Measurements from ENCODE around the gene WRAP53.

The WRAP53 gene

GRCh38 chr17:7739746-7740145 is 51.5 kb downstream of the WRAP53 start:
- POLR2A ChIA-PET: interaction anchor here (0.7 kb wide), 1 partner anchor 10 kb away, joined by 4 read pairs; no protein-coding TSS in a partner anchor
- no peak for DNase-seq
- H3K9me3 ChIP-seq (ENCODE audit: control extremely low read depth in 1 of 5, control insufficient read depth in 4 of 5, insufficient read depth in 2 of 5, low read depth in 1 of 5, low read length in 4 of 5): no peaks in the 10 kb centered on the region
- 57% methylated on average over 13 of the region's 14 CpGs for WGBS (ENCODE audit: insufficient coverage)
- H3K27me3 ChIP-seq (replicated peaks in 2 of 5; ENCODE audit: control insufficient read depth in 4 of 5, insufficient read depth in 5 of 5, low read length in 4 of 5): peaks cover 0 to 7% (median 0%) of the 10 kb centered on the region in 5 experiments
- no peak overlapping the region for H3K4me3 ChIP-seq (ENCODE audit: control insufficient read depth in 1 of 7, extremely low read depth in 1 of 7, insufficient read depth in 4 of 7, low read depth in 2 of 7, low read length in 6 of 7)
- H3K4me1 ChIP-seq (ENCODE audit: control extremely low read depth in 1 of 4, control insufficient read depth in 4 of 4, insufficient read depth in 4 of 4, low read length in 3 of 4): peaks cover 0 to 11% (median under 1%) of the 10 kb centered on the region in 4 experiments
- H3K27ac ChIP-seq (ENCODE audit: insufficient read depth in 1 of 2, low read depth in 1 of 2, low read length in 2 of 2, poor library complexity in 1 of 2, severe bottlenecking in 2 of 2): no peak overlapping the region
- H3K36me3 ChIP-seq (ENCODE audit: control insufficient read depth in 4 of 4, insufficient read depth in 4 of 4, low read length in 3 of 4): no peaks in the 10 kb centered on the region
- CTCF ChIA-PET: interaction anchor here (1.2 kb wide), 1 partner anchor 10 kb away, joined by 3 read pairs; no protein-coding TSS in a partner anchor

DNA sequence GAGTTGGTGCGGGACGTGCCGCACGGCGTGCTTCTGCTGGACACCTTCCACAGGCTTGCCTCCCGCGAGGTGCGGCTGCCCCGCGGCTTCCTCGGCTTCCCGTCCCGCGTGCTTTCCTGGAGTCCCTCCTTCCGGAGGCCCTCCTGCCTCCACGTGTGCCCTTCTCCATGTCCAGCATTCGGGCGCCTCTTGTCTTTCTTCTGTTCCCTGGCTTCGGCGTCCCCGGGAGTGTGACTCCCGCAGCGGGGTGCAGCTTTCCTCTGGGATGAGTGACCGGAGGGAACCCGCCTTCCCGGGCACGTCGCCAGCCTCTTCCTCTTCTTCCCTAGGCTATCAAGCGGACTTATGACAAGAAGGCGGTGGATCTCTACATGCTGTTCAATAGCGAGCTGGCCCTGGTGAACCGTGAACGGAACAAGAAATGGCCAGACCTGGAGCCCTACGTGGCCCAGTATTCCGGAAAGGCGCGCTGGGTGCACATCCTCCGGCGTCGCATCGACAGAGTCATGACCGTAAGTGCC is 52.3 kb downstream of the WRAP53 start:
- H3K27ac ChIP-seq (ENCODE audit: insufficient read depth in 1 of 2, low read depth in 1 of 2, low read length in 2 of 2, poor library complexity in 1 of 2, severe bottlenecking in 2 of 2): no peak overlapping the region
- peak overlapping the region in 1 of 7 experiments; percentile 7 for H3K4me3 ChIP-seq (ENCODE audit: control insufficient read depth in 1 of 7, extremely low read depth in 1 of 7, insufficient read depth in 4 of 7, low read depth in 2 of 7, low read length in 6 of 7)
- H3K36me3 ChIP-seq (ENCODE audit: control insufficient read depth in 4 of 4, insufficient read depth in 4 of 4, low read length in 3 of 4): no peaks in the 10 kb centered on the region
- no peaks in the 10 kb centered on the region for H3K9me3 ChIP-seq (ENCODE audit: control extremely low read depth in 1 of 5, control insufficient read depth in 4 of 5, insufficient read depth in 2 of 5, low read depth in 1 of 5, low read length in 4 of 5)
- ChIA-PET POLR2A (no interaction called here), CTCF (no interaction called here)
- H3K4me1 ChIP-seq (ENCODE audit: control extremely low read depth in 1 of 4, control insufficient read depth in 4 of 4, insufficient read depth in 4 of 4, low read length in 3 of 4): peaks cover 0 to 11% (median under 1%) of the 10 kb centered on the region in 4 experiments
- peaks cover 0 to 7% (median 0%) of the 10 kb centered on the region in 5 experiments for H3K27me3 ChIP-seq (replicated peaks in 2 of 5; ENCODE audit: control insufficient read depth in 4 of 5, insufficient read depth in 5 of 5, low read length in 4 of 5)
- 77% methylated on average over 37 of the region's 42 CpGs for WGBS (ENCODE audit: insufficient coverage)
- DNase-seq: peak in 1 of 3 donors; percentile 23

- ChIA-PET POLR2A (no interaction called here), CTCF (interaction anchor here (0.8 to 3.6 kb wide), 29 partner anchors 8 to 314 kb away, joined by 3 to 29 read pairs (median 5); partner anchors contain the start of genes CYB5D1, KDM6B and NAA38)
- Histone ChIP-seq H3K36me3 (ENCODE audit: control insufficient read depth in 4 of 4, insufficient read depth in 4 of 4, low read length in 3 of 4) (no peaks in the 10 kb centered on the region), H3K9me3 (ENCODE audit: control extremely low read depth in 1 of 5, control insufficient read depth in 4 of 5, insufficient read depth in 2 of 5, low read depth in 1 of 5, low read length in 4 of 5) (no peaks in the 10 kb centered on the region), H3K27me3 (replicated peaks in 2 of 5; ENCODE audit: control insufficient read depth in 4 of 5, insufficient read depth in 5 of 5, low read length in 4 of 5) (peaks cover 0 to 3% (median 0%) of the 10 kb centered on the region in 5 experiments), H3K27ac (ENCODE audit: insufficient read depth in 1 of 2, low read depth in 1 of 2, low read length in 2 of 2, poor library complexity in 1 of 2, severe bottlenecking in 2 of 2) (no peak overlapping the region), H3K4me3 (ENCODE audit: control insufficient read depth in 1 of 7, extremely low read depth in 1 of 7, insufficient read depth in 4 of 7, low read depth in 2 of 7, low read length in 6 of 7) (no peak overlapping the region), H3K4me1 (ENCODE audit: control extremely low read depth in 1 of 4, control insufficient read depth in 4 of 4, insufficient read depth in 4 of 4, low read length in 3 of 4) (peaks cover 0 to 13% (median 2%) of the 10 kb centered on the region in 4 experiments)
- DNase-seq: no peak
- WGBS (ENCODE audit: insufficient coverage): 94% methylated on average over 7 of the region's 10 CpGs
Observed at GRCh38 chr17:7742729-7743128, 54.5 kb downstream of the WRAP53 start.

DNA sequence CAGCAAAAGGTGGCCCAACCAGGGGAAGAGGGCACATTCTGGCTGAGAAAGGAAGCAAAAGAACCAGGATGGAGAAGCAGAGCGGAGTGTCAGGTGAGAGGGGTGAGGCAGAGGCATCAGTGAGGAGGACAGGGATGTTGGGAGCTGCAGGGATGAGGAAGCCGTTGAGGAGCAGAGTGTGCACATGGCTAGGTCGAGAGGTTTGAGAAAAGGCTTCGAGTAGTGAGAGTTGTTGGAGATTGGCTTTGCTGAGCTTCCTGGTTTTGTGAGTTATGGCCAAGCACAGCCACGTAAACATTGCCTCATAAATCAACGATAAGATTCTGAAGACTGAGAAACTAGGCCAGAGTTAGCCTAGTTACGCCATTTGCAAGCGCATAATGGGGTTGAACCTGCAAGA is 56.1 kb downstream of the WRAP53 start:
- POLR2A ChIA-PET: interaction anchor here (1.0 kb wide), 1 partner anchor 91 kb away, joined by 3 read pairs; no protein-coding TSS in a partner anchor
- H3K27me3 ChIP-seq (replicated peaks in 2 of 5; ENCODE audit: control insufficient read depth in 4 of 5, insufficient read depth in 5 of 5, low read length in 4 of 5): peaks cover 0 to 2% (median 0%) of the 10 kb centered on the region in 5 experiments
- no peak overlapping the region for H3K4me3 ChIP-seq (ENCODE audit: control insufficient read depth in 1 of 7, extremely low read depth in 1 of 7, insufficient read depth in 4 of 7, low read depth in 2 of 7, low read length in 6 of 7)
- no peaks in the 10 kb centered on the region for H3K9me3 ChIP-seq (ENCODE audit: control extremely low read depth in 1 of 5, control insufficient read depth in 4 of 5, insufficient read depth in 2 of 5, low read depth in 1 of 5, low read length in 4 of 5)
- WGBS (ENCODE audit: insufficient coverage): 55% methylated on average over 6 of the region's 8 CpGs
- CTCF ChIA-PET: interaction anchor here (0.7 to 3.6 kb wide), 21 partner anchors 9 to 312 kb away, joined by 3 to 29 read pairs (median 6); partner anchors contain the start of genes CYB5D1, KDM6B and NAA38
- H3K36me3 ChIP-seq (ENCODE audit: control insufficient read depth in 4 of 4, insufficient read depth in 4 of 4, low read length in 3 of 4): no peaks in the 10 kb centered on the region
- no peak overlapping the region for H3K27ac ChIP-seq (ENCODE audit: insufficient read depth in 1 of 2, low read depth in 1 of 2, low read length in 2 of 2, poor library complexity in 1 of 2, severe bottlenecking in 2 of 2)
- peaks cover 0 to 13% (median 2%) of the 10 kb centered on the region in 4 experiments for H3K4me1 ChIP-seq (ENCODE audit: control extremely low read depth in 1 of 4, control insufficient read depth in 4 of 4, insufficient read depth in 4 of 4, low read length in 3 of 4)
- peak in 2 of 3 donors; percentile 21 to 34 for DNase-seq

DNA sequence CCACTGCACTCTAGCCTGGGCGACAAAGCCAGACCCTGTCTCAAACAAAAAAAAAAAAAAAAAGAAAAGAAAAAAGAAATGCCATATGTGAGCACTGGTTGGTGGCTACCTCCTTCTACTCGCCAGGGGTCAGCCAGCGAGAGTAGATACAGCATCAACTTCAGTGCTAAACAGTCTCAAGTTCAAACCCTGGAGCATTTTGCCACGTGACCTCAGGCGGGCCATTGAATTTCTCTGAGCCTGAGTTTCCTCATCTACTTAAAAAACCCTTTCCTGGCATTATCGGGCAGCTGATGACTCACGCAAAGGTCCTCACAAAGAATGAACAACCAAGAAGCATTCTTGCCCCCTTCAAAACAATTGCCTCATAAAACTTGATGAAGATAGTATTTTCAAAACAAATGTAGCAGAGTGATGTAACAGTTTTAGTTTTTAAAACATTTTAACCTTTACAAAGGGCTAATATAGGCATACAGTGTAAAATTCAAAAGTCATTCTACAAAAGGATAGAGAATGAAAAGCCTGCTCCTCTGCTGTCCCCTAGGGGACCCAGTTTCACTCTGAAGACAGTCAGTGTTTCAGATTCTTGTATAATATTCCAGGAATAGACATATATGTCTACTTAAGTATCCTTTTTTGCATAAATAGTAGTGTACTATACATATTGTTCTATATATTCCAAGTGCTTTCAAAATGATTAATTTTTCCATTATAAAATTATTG is 57.6 kb downstream of the WRAP53 start:
- no peak overlapping the region for H3K4me3 ChIP-seq (ENCODE audit: control insufficient read depth in 1 of 7, extremely low read depth in 1 of 7, insufficient read depth in 4 of 7, low read depth in 2 of 7, low read length in 6 of 7)
- ChIA-PET CTCF (interaction anchor here (0.5 to 3.2 kb wide), 3 partner anchors 77 to 152 kb away, joined by 3 to 12 read pairs (median 4); no protein-coding TSS in a partner anchor), POLR2A (no interaction called here)
- peak; percentile 22 to 58 (median 55) for DNase-seq
- WGBS (ENCODE audit: insufficient coverage): 61% methylated on average over 5 of the region's 7 CpGs
- no peak overlapping the region for H3K27ac ChIP-seq (ENCODE audit: insufficient read depth in 1 of 2, low read depth in 1 of 2, low read length in 2 of 2, poor library complexity in 1 of 2, severe bottlenecking in 2 of 2)
- H3K36me3 ChIP-seq (ENCODE audit: control insufficient read depth in 4 of 4, insufficient read depth in 4 of 4, low read length in 3 of 4): no peaks in the 10 kb centered on the region
- no peaks in the 10 kb centered on the region for H3K27me3 ChIP-seq (replicated peaks in 2 of 5; ENCODE audit: control insufficient read depth in 4 of 5, insufficient read depth in 5 of 5, low read length in 4 of 5)
- peaks cover 0 to 9% (median 1%) of the 10 kb centered on the region in 4 experiments for H3K4me1 ChIP-seq (ENCODE audit: control extremely low read depth in 1 of 4, control insufficient read depth in 4 of 4, insufficient read depth in 4 of 4, low read length in 3 of 4)
- H3K9me3 ChIP-seq (ENCODE audit: control extremely low read depth in 1 of 5, control insufficient read depth in 4 of 5, insufficient read depth in 2 of 5, low read depth in 1 of 5, low read length in 4 of 5): peaks cover 0 to 5% (median 0%) of the 10 kb centered on the region in 5 experiments

GRCh38 chr17:7747635-7748071 is 59.4 kb downstream of the WRAP53 start:
- H3K4me3 ChIP-seq (ENCODE audit: control insufficient read depth in 1 of 7, extremely low read depth in 1 of 7, insufficient read depth in 4 of 7, low read depth in 2 of 7, low read length in 6 of 7): no peak overlapping the region
- peaks cover 0 to 5% (median 0%) of the 10 kb centered on the region in 5 experiments for H3K9me3 ChIP-seq (ENCODE audit: control extremely low read depth in 1 of 5, control insufficient read depth in 4 of 5, insufficient read depth in 2 of 5, low read depth in 1 of 5, low read length in 4 of 5)
- ChIA-PET CTCF (interaction anchor here (1.3 to 1.6 kb wide), 2 partner anchors 25 to 34 kb away, joined by 4 to 7 read pairs; no protein-coding TSS in a partner anchor), POLR2A (no interaction called here)
- WGBS (ENCODE audit: insufficient coverage): 100% methylated on average over 3 of the region's 4 CpGs
- peaks cover 0 to 9% (median 1%) of the 10 kb centered on the region in 4 experiments for H3K4me1 ChIP-seq (ENCODE audit: control extremely low read depth in 1 of 4, control insufficient read depth in 4 of 4, insufficient read depth in 4 of 4, low read length in 3 of 4)
- no peak for DNase-seq
- no peak overlapping the region for H3K27ac ChIP-seq (ENCODE audit: insufficient read depth in 1 of 2, low read depth in 1 of 2, low read length in 2 of 2, poor library complexity in 1 of 2, severe bottlenecking in 2 of 2)
- H3K36me3 ChIP-seq (ENCODE audit: control insufficient read depth in 4 of 4, insufficient read depth in 4 of 4, low read length in 3 of 4): no peaks in the 10 kb centered on the region
- no peaks in the 10 kb centered on the region for H3K27me3 ChIP-seq (replicated peaks in 2 of 5; ENCODE audit: control insufficient read depth in 4 of 5, insufficient read depth in 5 of 5, low read length in 4 of 5)
